HT1080 (cell line): ENCODE results near the gene CDC23. TPM values are rescaled to one million over a fixed set of nuclear protein-coding genes. Genes with fewer than 3 reads are reported as not detected.
A peak's percentile ranks its signal among the peaks of the same experiment; 100 is the strongest.
"Not testable (repeated sequence)": the region's sequence is repeated elsewhere in the genome, so short reads cannot be mapped to it uniquely, and the experiment has no call there.

Experiments used
- DNase-seq: peaks from one replicate; pipeline ENCODE4 v3.0.0-alpha.2; 2015; ENCODE audit warnings: low read depth
- total RNA-seq: library from RNA; depleted of rRNA; stranded (reverse); fragments of >200 nt; shearing (Covaris generic); gene quantifications from 2 replicates; pipeline ENCODE4 v1.2.3, GENCODE V29; 2014

Gene CDC23
- total RNA-seq, 1 experiment from 2014 or later = 55.0 TPM

- DNase-seq = no peak
Observed at GRCh38 chr5:138216799-138217198, 3.7 kb upstream of the CDC23 start.

- DNase-seq = no peak
Observed at GRCh38 chr5:138212828-138213160, 329 bp downstream of the CDC23 start.

- no peak for DNase-seq
Observed at GRCh38 chr5:138210985-138211384, 2.1 kb downstream of the CDC23 start.

DNA sequence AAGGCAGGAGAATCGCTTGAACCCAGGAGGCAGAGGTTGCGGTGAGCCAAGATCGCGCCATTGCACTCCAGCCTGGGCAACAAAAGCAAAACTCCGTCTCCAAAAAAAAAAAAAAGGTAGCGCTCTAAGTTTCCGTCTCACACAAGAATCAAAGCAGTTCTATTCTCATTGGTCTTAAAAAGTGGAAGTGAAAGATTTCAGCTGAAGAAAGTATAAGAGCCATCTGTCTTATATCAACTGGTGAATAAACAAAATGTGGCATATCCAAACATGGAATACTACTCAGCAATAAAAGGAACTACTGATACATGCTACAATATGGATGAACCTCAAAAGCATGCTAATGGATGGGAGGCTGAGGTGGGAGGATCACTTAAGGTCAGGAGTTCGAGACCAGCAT, 19.3 kb downstream of the CDC23 start:
- DNase-seq = not testable (repeated sequence)

DNA sequence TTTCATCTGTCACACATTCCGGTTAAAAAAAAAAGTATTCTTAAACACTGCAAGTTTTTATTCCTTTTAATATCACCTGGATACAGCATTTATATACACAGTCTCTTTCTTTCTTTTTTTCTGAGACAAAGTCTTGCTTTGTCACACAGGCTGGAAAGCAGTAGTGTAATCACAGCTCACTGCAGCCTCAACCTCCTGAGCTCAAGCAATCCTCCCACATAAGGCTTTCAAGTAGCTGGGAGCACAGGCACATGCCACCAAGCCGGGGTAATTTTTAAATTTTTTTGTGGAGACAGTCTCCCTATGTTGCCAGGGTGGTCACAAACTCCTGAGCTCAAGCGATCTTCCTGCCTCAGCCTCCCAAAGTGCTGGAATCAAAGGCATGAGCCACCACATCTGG, 20.3 kb downstream of the CDC23 start:
- no peak for DNase-seq

DNA sequence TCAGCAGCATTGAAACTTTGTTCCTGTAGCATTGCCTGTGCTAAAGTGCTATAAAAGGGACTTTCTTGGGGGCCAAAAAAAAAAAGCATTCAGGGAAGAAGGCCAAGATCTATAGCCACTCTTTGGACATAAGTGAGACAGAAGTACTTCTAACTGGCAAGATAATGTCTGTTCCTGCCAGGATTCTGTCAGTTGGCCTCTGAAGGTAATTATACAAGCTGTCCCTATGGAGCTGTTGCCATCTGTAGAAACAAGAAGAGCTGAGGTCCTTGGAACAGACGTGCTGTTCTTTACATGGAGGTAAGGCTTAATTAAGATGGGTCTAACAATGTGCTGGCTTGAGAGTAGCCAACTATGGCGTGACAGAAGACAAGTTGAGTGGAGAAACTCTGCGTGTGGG, 24.5 kb downstream of the CDC23 start:
- DNase-seq = no peak

GRCh38 chr5:138186002-138186447, 27.1 kb downstream of the CDC23 start:
- DNase-seq = no peak

GRCh38 chr5:138182808-138183207, 30.3 kb downstream of the CDC23 start:
- no peak for DNase-seq

DNA sequence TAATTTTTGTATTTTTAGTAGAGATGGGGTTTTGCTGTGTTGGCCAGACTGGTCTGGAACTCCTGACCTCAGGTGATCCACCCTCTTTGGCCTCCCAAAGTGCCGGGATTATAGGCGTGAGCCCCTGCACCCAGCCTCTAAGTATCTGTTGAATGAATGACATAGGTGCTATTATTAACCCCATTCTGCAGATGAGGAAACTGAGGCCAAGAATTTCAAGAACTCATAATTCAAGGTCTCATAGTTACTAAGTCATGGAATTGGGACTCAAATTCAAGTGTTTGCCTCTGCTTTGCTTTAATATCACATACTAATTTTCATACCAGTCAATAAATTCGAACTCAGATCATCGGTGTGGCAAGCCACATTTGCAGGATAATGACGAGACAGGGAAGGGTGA, 32.3 kb downstream of the CDC23 start:
- no peak for DNase-seq

GRCh38 chr5:138180183-138180782, 32.8 kb downstream of the CDC23 start:
- peak; percentile 73 for DNase-seq

- peak; percentile 3 for DNase-seq
Observed at GRCh38 chr5:138179277-138179857, 33.8 kb downstream of the CDC23 start.

DNA sequence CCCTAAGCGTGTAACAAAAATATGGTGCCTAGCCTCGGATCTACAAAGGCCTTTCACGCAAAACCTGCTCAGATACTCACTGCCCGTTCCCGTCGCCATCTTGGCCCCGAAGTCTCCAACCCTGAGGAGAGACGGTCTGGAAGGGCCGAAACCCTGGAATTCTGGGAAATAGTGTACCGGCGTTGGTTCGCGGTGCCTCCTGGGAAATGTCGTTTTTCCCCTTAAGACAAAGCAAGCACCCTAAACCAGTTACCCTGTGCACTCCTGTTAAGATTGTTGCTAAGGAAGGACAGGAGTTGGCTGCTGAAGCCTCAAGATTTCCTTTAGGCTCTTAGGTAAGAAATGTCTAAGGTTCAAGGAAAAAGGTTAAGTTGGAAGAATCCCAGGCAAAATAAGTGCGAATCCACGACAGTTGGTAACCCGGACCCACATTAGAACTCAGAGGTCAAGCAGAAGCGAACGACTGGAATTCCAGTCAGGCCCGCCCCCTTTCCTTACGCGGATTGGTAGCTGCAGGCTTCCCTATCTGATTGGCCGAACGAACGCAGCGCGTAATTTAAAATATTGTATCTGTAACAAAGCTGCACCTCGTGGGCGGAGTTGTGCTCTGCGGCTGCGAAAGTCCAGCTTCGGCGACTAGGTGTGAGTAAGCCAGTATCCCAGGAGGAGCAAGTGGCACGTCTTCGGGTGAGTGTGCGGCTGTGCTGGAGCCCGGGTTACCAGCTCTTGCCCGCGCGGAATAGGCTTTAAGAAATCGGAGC, 34.4 kb downstream of the CDC23 start, which contains the start of the genes BRD8 and KIF20A:
BRD8 (minus strand) TSS at position 115 of the 761 bp plus-strand sequence; CDS start at position 99, 16 bp downstream.
KIF20A (plus strand) TSS at position 597 of the 761 bp plus-strand sequence. CDS start 569 bp downstream, outside the sequence.
- peak; percentile 99 for DNase-seq

DNA sequence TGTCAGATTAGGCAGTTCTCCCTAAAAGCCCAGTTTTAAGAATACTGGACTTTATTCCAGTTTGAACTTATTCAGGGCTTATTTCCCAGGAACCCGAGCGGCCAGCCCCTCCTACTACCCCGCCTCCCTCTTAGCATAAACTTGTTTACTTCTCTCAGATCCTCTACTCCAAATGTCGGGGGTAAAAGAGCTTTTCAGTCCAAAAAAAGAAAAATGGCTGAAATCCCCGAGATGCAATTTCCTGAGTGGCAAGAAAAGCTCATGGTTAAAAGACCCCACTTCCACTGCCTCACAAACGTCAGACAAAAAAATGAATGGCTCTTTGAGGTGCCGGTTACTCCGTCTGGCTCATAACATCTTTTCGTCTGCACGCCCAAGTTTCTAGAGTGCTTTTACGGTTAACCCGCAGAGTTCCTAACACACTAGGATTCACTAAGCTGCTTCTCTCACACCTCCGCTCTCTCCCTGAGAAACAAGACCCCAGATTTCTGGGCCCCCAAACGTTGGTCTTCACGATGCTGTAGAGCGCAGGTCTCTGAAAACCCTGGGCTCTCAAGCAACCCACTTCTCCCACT, 35.1 kb downstream of the CDC23 start:
- DNase-seq = peak; percentile 29

DNA sequence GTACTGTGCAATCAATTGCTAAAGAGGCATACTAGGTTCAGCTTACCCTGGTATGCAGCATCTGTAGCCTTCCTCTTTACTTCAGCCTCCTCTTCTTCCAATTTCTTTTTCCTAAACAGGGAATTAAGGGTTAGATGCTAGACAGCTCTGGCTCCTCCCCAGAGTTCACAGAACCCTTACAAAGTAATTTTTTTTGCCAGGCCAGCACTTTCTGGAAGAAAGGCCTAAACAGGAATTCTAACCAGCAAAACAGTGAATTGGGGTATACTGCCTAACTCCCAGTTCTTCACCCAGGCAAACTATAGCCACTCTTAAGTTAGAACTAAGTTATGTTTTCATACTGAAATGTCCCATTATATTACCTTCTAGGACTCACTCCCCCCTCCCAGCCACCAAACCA, 42.8 kb downstream of the CDC23 start:
- no peak for DNase-seq

- no peak for DNase-seq
Observed at GRCh38 chr5:138169124-138169523, 44.0 kb downstream of the CDC23 start.

DNA sequence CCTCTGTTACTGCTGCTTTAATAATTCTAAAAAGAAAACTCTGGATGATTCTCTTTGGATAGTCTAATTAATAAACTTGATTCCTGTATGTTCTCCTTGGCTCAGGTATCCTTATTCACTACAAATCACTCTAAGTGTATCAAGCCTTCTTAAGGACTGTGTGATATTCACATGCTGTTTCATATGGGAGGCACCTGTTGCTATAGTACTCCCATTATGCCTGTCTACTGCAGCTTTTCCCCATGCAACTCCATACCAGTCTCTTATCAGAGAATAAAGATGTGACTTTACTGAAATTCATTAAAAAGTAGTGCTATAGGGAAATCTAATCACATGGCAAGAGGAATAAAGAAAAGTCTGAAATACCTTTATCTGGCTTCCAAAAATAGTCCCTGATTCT, 49.4 kb downstream of the CDC23 start:
- no peak for DNase-seq

DNA sequence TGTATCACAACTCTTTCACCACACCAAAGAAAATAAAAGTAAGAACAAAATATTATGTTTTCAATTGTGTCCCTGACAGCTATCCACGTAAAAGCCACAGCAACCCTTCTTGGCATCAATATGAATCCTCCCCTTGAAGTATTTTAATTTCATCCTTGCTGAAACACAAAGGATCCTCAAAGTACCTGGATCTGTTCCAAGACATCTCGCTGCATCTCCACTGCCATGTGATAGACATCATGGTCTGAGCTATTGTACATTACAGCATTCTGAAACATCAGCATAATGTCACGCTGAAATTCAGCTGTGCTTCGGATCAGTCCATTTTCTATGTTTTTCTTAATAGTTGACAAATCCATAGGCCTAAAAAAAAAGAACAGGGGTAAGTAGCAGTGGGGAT, 52.4 kb downstream of the CDC23 start:
- no peak for DNase-seq

- DNase-seq = no peak
Observed at GRCh38 chr5:138159666-138160065, 53.5 kb downstream of the CDC23 start.

- DNase-seq = no peak
Observed at GRCh38 chr5:138157626-138158025, 55.5 kb downstream of the CDC23 start.

GRCh38 chr5:138155977-138156376, 57.1 kb downstream of the CDC23 start:
- DNase-seq = not testable (repeated sequence)

- DNase-seq = peak; percentile 77
Observed at GRCh38 chr5:138149530-138149929, 63.6 kb downstream of the CDC23 start.

GRCh38 chr5:138148811-138149210, 64.3 kb downstream of the CDC23 start:
- DNase-seq = peak; percentile 91
